ENCODE measurements around the gene TRIM32. TPM values are rescaled to one million over a fixed set of nuclear protein-coding genes. Genes with fewer than 3 reads are reported as not detected.

TRIM32 gene
- polyA plus RNA-seq, 3 donors: 0.40 to 1.4 (median 1.3) TPM

- H3K4me1 Mint-ChIP-seq: no peaks in the 10 kb centered on the region
- H2AFZ ChIP-seq (ENCODE audit: insufficient read depth, low read depth, low read length, poor library complexity, severe bottlenecking): no peak overlapping the region
- H4K20me1 ChIP-seq (ENCODE audit: insufficient read depth, low read length): no peaks in the 10 kb centered on the region
- no peaks in the 10 kb centered on the region for H3K36me3 ChIP-seq (replicated peaks in 1 of 2; ENCODE audit: control insufficient read depth in 1 of 2, insufficient read depth in 2 of 2, low read length in 2 of 2)
- H3K9ac ChIP-seq (ENCODE audit: insufficient read depth, low read length, poor library complexity, severe bottlenecking): no peak overlapping the region
- H3K9me3 ChIP-seq (replicated peaks in 1 of 2; ENCODE audit: control insufficient read depth in 1 of 2, insufficient read depth in 1 of 2, low read length in 2 of 2): no peaks in the 10 kb centered on the region
- no peaks in the 10 kb centered on the region for H3K9me3 Mint-ChIP-seq
- 100% methylated on average over 2 of the region's 2 CpGs for WGBS (ENCODE audit: insufficient coverage)
- no peak overlapping the region for H3K4me3 ChIP-seq (replicated peaks in 1 of 3; ENCODE audit: low read depth in 2 of 3, low read length in 3 of 3)
- peaks cover 2 to 6% (median 4%) of the 10 kb centered on the region in 3 donors for H3K27me3 Mint-ChIP-seq (ENCODE audit: low read depth in 3 of 3)
- H3K27ac ChIP-seq (ENCODE audit: low read depth in 1 of 2, low read length in 2 of 2): no peak overlapping the region
- H3K4me1 ChIP-seq (ENCODE audit: control insufficient read depth in 1 of 2, insufficient read depth in 2 of 2, low read length in 2 of 2): peaks cover 0 to 8% of the 10 kb centered on the region in 2 donors
- no peaks in the 10 kb centered on the region for H3K79me2 ChIP-seq (ENCODE audit: insufficient read depth, low read length)
- H3K4me2 ChIP-seq (replicated peaks; ENCODE audit: extremely low read depth, low read length, poor library complexity, severe bottlenecking): no peak overlapping the region
- H3K27ac Mint-ChIP-seq: no peak overlapping the region
- no peaks in the 10 kb centered on the region for H3K36me3 Mint-ChIP-seq
- H3K4me3 Mint-ChIP-seq: no peak overlapping the region
- no peaks in the 10 kb centered on the region for H3K27me3 ChIP-seq (ENCODE audit: control insufficient read depth in 2 of 2, insufficient read depth in 2 of 2, low read length in 2 of 2)
- no peak for DNase-seq
- intact Hi-C loops (cut with micrococcal nuclease): no loop called here
- TF ChIP-seq CTCF (IDR thresholded peaks at IDR 0.05): no peak
Observed at GRCh38 chr9:116644091-116644688, 42.9 kb upstream of the TRIM32 start.

GRCh38 chr9:116646661-116647514 lies 40.2 kb upstream of the TRIM32 start:
- H3K36me3 Mint-ChIP-seq: no peaks in the 10 kb centered on the region
- intact Hi-C loops (cut with micrococcal nuclease): no loop called here
- Histone ChIP-seq H3K9ac (ENCODE audit: insufficient read depth, low read length, poor library complexity, severe bottlenecking) (no peak overlapping the region), H3K9me3 (replicated peaks in 1 of 2; ENCODE audit: control insufficient read depth in 1 of 2, insufficient read depth in 1 of 2, low read length in 2 of 2) (no peaks in the 10 kb centered on the region), H3K4me1 (ENCODE audit: control insufficient read depth in 1 of 2, insufficient read depth in 2 of 2, low read length in 2 of 2) (peaks cover 0 to 8% of the 10 kb centered on the region in 2 donors), H3K4me3 (replicated peaks in 1 of 3; ENCODE audit: low read depth in 2 of 3, low read length in 3 of 3) (no peak overlapping the region), H3K79me2 (ENCODE audit: insufficient read depth, low read length) (no peaks in the 10 kb centered on the region), H3K4me2 (replicated peaks; ENCODE audit: extremely low read depth, low read length, poor library complexity, severe bottlenecking) (no peak overlapping the region), H3K27ac (ENCODE audit: low read depth in 1 of 2, low read length in 2 of 2) (no peak overlapping the region), H4K20me1 (ENCODE audit: insufficient read depth, low read length) (no peaks in the 10 kb centered on the region), H3K36me3 (replicated peaks in 1 of 2; ENCODE audit: control insufficient read depth in 1 of 2, insufficient read depth in 2 of 2, low read length in 2 of 2) (no peaks in the 10 kb centered on the region), H2AFZ (ENCODE audit: insufficient read depth, low read depth, low read length, poor library complexity, severe bottlenecking) (no peak overlapping the region), H3K27me3 (ENCODE audit: control insufficient read depth in 2 of 2, insufficient read depth in 2 of 2, low read length in 2 of 2) (no peaks in the 10 kb centered on the region)
- no CpG with 5 or more reads among the region's 5 CpGs for WGBS (ENCODE audit: insufficient coverage)
- DNase-seq: no peak
- peaks cover 2 to 6% (median 4%) of the 10 kb centered on the region in 3 donors for H3K27me3 Mint-ChIP-seq (ENCODE audit: low read depth in 3 of 3)
- H3K4me3 Mint-ChIP-seq: no peak overlapping the region
- no peaks in the 10 kb centered on the region for H3K4me1 Mint-ChIP-seq
- H3K27ac Mint-ChIP-seq: no peak overlapping the region
- TF ChIP-seq CTCF (IDR thresholded peaks at IDR 0.05): no peak
- H3K9me3 Mint-ChIP-seq: no peaks in the 10 kb centered on the region

Data from CD14-positive monocyte (primary cell).